GM19328 (cell line): ENCODE data around the gene YEATS2.
A peak's percentile ranks its signal among the peaks of the same experiment; 100 is the strongest.

ENCODE experiments used
- ATAC-seq: cut with Tn5 transposase; IDR thresholded peaks from one replicate; pipeline ENCODE4 v1.9.1; 2021; ENCODE audit warnings: mild to moderate bottlenecking, moderate library complexity; ENCODE audit not compliant: unreplicated experiment

The YEATS2 gene

GRCh38 chr3:183810643-183811594 is 113.3 kb downstream of the YEATS2 start:
- ATAC-seq = no peak

DNA sequence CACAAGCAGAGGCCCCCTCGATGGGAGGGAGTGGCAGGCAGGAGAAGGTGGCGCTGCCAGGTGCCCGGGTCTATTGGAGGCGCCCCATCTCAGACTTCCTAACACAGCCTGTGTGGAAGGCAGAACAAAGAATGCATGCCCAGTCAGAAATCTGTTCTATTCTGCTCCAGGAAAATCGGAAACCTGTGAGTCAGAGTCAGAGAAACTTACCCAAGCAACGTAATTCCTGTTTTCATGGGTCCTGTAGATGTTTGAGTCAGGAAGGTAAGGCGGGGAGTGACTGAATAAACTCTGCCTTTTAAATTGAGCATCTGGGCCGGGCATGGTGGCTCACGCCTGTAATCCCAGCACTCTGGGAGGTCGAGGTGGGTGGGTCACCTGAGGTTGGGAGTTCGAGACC is 114.0 kb downstream of the YEATS2 start:
- ATAC-seq = no peak

DNA sequence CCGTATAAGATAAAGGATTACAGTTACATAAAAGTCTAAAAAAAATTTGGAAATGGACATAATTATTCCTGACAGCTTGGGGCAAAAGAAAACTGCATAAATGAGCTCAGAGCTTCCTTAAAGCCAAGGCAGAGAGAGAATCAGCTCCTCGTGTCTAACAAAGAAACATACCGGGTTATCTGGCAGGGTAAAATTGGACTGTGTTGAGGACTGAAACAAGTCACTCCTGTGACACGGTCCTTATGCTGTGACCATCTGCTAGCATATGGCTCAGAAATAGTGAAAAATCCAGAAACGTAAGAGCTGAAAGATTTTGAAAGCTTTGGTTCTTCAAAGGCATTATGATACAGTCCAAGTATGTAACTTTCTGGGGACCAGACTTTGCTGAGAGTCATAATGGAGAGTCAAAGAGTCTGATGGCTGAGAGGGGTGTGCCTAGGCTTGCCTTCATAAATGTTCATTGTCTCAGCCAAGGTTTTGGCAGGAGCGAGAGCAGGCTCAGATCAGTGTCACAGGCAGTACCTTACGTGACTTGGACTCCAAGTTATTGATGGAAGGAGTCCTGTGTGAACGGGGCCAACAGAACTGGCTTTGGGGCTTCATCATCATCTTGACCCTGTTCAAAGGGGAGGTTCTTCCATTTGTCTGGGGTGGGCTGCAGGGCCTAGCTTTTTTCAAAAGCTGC is 115.3 kb downstream of the YEATS2 start:
- ATAC-seq = no peak

GRCh38 chr3:183814240-183814639 is 116.6 kb downstream of the YEATS2 start:
- no peak for ATAC-seq

DNA sequence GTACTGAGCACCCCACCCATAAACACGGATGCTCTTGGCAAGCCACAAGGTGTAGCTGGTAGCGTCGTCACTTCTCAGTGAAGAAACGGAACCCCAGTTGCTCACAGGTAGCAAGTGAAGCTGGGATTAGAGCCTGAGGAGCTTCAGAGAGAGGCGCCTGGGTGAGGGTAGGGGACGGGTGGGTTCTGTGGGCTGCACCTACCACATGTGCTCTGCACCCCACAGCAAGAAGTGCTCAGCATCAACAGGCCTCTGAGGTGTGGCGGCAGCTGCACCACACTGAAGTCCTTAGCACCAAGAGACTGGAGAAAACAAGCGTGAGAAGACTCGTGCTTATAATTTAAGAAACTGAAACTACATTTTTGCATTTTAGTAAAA is 118.0 kb downstream of the YEATS2 start:
- no peak for ATAC-seq

GRCh38 chr3:183815951-183816475 is 118.4 kb downstream of the YEATS2 start:
- ATAC-seq = no peak

DNA sequence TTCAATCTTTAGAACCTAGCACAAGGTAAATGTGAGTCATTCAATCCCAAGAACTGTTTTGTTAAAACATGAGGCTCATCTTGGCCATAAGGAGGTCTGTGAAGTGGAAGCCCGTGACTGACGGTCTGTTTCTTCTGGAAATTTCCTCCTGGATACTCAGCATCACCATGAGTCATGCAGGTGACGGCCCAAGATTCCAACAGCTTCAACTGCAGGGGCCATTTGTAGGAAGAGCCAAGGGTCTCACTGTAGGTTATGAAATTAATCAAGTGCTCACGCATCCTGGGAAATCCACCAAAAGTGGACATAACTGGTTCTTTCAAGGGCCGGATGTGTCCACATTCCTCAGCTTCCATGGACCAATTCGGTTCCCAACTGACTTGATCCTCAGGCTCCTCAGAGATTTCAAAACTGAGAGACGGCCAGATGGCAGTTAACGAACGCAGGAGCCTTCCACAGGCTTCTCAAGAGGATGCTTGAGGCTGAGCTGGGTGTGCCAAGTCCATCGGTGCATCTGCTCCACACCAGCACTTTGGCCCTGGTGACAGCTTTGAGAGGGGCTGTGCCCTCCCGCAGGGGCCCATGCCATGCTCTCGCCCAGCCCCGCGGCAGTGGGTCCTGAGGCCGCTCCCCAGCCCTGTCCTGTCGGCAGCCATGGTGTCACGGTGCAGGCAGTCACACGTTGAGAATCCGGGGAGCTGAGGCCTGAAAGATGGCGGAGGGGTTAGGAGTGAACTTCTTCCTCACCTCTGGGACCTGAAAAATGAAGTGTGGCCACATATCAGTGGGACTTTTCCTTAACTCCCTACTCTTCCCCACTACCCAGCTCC is 119.3 kb downstream of the YEATS2 start:
- no peak for ATAC-seq

GRCh38 chr3:183817639-183818038 is 120.0 kb downstream of the YEATS2 start:
- ATAC-seq = no peak

DNA sequence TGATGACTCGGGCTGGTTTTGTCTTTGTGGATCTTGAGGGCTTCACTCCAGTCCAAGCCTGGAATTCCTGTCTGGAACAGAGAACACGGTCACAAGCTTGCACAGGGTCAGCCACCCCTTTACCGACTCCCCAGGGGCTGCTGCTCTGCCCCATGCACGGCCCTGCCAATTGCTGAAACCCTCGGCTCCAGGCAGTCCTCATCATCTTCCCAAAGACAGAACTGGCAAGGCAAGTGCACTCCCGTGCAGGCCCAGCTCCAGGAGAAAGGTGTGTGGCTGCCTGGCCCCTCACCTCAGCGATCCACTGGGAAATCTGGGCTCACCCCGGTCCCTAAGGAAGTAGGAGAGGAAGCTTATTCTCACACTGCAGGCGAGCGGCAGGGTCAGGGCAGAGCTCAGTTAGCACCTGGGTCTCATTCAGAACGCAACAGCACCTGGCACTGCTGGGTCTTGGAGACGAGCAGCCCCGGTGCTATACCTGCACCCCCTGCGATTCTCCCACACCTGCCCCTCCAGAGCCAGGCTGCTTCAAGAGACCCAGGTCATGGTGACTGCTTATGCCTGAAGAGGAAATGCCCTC is 120.5 kb downstream of the YEATS2 start:
- ATAC-seq = no peak

GRCh38 chr3:183818706-183819624 is 121.4 kb downstream of the YEATS2 start:
- no peak for ATAC-seq

GRCh38 chr3:183819831-183820230 is 122.2 kb downstream of the YEATS2 start:
- no peak for ATAC-seq

DNA sequence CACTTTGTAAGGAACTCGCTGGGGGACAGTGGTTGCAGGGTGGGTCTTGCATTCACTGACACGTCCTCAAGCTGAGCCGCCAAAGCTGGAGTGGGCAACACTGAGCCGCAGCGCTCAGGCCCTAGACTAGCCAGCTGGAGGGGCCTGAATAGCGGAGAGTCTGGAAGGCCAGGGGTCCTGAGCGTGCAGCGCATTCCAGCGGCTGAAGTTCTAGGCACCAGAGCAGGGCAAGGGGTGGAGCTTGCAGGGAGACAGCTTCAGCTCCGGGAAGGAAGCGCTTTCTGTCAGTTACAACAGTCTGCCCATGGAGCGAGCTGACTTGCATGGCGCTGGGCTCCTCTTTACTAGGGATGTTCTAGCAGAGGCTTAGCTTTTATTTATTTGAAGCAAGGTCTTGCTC is 125.0 kb downstream of the YEATS2 start:
- no peak for ATAC-seq

DNA sequence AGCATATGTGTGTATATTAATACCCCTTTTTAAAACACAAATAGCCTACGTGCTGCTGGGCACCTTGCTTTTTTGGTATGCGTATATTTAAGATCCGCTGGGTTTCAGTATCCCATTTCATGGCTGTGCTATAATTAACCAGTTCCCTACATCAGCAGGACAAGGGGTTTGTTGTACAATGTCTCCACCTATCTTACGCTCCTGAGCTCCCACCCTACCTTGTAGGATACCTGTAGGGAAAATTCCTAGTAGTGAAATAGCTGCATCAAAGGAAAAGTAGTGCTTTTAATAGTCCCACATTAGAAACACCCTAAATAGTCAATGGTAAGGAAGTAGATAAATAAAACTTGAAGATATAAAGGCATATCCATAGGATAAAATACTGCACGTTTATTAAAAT is 126.4 kb downstream of the YEATS2 start:
- ATAC-seq = no peak

DNA sequence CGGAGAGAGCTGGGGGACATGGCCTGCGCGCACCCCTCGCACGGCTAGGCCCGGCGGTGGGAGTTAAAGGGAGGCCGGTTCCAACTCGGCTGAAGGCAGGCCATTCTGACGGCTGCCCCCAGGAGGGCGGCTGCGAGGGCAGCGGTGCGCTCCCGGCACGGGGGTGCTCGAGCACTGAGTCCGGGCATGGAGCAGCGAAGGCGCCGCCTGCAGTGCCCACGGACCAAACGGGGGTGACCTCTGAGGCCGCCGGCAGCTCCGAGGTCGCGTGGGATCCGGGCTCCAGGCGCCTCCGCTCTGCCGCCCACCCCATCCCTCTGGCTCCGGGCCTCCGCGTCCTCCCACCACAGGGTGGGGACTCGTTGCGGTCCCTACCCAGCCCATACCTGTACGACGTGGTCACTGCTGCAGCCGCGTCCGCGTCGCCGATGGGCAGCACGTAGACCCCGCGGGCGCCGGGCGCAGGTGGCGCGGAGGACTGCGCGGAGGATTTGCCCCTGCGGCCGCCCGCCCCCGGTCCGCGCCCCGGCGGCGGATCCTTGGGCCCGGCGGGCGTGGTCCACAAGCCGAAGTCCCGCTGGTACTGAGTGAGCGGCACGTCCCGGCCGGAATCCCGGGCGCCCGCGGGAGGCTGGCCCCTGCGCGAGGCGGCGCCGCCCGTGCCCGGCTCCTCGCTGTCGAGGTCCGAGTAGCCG is 127.3 kb downstream of the YEATS2 start:
- ATAC-seq = peak; percentile 27

DNA sequence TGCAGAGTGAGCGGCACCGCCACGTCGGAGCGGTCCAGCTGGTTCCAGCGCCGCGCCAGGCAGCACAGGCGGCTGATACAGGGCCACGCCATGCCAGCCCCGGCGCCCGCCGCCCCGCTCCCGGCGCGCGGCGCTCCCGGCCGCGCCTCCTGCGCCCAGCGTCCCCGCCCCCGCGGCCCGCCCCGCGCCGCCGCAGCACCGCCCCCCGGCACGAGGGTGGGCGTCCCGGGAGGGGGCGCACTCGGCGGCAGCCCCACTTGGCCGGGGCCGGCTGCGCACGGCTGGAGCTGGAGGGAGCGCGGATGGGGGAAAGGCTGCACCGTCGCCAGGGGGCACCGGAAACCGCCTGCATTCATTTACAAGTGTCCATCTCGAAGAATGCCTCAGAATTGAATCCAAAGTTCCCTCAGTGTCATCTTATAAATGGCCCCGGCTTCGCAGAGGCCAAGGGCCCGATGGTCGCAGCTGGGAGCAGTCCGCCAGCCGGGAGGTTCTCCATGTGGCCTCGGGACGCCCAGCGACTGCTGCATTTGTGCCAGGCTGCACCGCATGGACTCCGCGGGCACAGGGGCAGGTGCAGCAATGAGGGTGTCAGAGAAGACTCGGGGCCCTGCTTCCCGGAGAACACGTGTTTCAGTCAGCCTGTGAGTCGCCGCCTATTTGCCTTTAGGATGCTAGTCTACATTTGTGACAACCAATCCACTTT is 128.0 kb downstream of the YEATS2 start, which contains the start of gene MAP6D1:
Gene MAP6D1 (minus strand): TSS at position 122 of the 706 bp plus-strand sequence. CDS start 30 bp downstream, at position 92.
- ATAC-seq = peak; percentile 42

DNA sequence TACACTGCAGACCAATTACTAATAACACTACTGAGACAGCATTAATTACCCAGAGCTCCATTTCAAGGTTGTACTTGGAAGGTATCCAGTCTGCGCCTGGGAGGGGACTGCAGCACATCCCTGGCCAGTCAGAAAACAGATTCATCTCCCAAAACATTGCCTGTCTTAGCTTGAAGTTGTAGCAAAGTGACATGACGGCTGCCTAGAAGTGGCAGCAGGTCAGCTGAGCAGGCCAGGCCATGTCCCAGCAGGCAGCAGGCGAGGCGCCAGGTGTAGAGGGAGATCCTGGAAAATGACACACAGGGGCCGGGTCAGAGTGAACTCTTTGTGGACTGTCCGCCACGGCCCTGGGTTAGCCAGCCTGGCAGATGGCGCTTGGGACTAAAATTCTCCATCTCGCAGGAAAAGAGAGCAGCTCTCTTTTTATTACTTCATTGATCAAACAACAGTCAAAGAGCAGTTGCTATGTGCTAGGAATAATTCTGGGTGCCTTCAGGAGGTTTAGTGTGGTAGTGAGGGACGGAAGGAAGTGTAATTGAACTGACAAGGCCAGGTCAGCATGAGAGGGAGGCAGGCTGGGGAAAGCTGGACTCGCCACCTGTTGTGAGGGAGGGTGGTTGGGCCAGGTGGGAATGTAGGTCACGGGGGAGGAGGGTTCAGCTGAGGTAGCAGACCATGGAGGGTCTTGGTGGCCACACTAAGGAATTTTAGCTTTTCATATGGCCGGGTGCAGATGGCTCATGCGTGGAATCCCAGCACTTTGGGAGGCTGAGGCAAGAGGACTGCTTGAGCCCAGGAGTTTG is 129.1 kb downstream of the YEATS2 start:
- ATAC-seq = no peak

- no peak for ATAC-seq
These were observed 130.4 kb downstream of the YEATS2 start for GRCh38 chr3:183827809-183828537.
